Medulla oblongata (tissue), 1 donor: ENCODE results near the gene HHATL.

Experiments used
- DNase-seq: peaks from one replicate; pipeline ENCODE4 v3.0.0-alpha.2; 2015; ENCODE audit errors: extremely low spot score

Gene HHATL

GRCh38 chr3:42702066-42702951, at the start of gene HHATL:
Gene HHATL, minus strand, starts transcription at chr3:42702798. Its CDS starts 1,972 bp downstream, at chr3:42700826.
- peak; percentile 65 for DNase-seq

GRCh38 chr3:42751609-42752008, 49.0 kb upstream of the HHATL start:
- no peak for DNase-seq

GRCh38 chr3:42750834-42751233, 48.2 kb upstream of the HHATL start:
- DNase-seq, result no peak

GRCh38 chr3:42749753-42750231, 47.2 kb upstream of the HHATL start:
- DNase-seq, result peak; percentile 87

GRCh38 chr3:42749025-42749752, 46.6 kb upstream of the HHATL start:
- DNase-seq, result no peak

GRCh38 chr3:42747581-42747980, 45.0 kb upstream of the HHATL start:
- DNase-seq, result no peak

GRCh38 chr3:42746455-42747450, 44.2 kb upstream of the HHATL start:
- peak; percentile 88 for DNase-seq

- DNase-seq, result peak; percentile 34
Observed at GRCh38 chr3:42745776-42746454, 43.3 kb upstream of the HHATL start.

GRCh38 chr3:42745291-42745745, 42.7 kb upstream of the HHATL start:
- no peak for DNase-seq

GRCh38 chr3:42743204-42743995, 40.8 kb upstream of the HHATL start:
- no peak for DNase-seq

- DNase-seq, result no peak
Observed at GRCh38 chr3:42742688-42743087, 40.1 kb upstream of the HHATL start.

GRCh38 chr3:42742259-42742658, 39.7 kb upstream of the HHATL start:
- DNase-seq, result no peak

GRCh38 chr3:42741796-42742195, 39.2 kb upstream of the HHATL start:
- DNase-seq, result no peak

GRCh38 chr3:42739401-42740158, 37.0 kb upstream of the HHATL start:
- peak; percentile 93 for DNase-seq

GRCh38 chr3:42736531-42736930, 33.9 kb upstream of the HHATL start:
- DNase-seq, result no peak

GRCh38 chr3:42736081-42736480, 33.5 kb upstream of the HHATL start:
- DNase-seq, result no peak

GRCh38 chr3:42735615-42736014, 33.0 kb upstream of the HHATL start:
- DNase-seq, result no peak

GRCh38 chr3:42735019-42735418, 32.4 kb upstream of the HHATL start:
- no peak for DNase-seq

GRCh38 chr3:42734263-42734860, 31.8 kb upstream of the HHATL start:
- DNase-seq, result no peak
